IMR-90 (cell line): ENCODE data around the gene EAF2. TPM values are rescaled to one million over a fixed set of nuclear protein-coding genes. Genes with fewer than 3 reads are reported as not detected.

Experiments
- ATAC-seq: fragments of 200-7000 bp; cut with Tn5 transposase; 2 replicates; pipeline ENCODE4 v1.9.1; 2020; ENCODE audit warnings: low read depth, mild to moderate bottlenecking, moderate library complexity
- BruUV-seq: library from RNA; stranded (reverse); fragments of 400-500 nt; replicated peaks from 2 replicates; lab custom pipeline; 2021; lab: Mats Ljungman, UMichigan
- CTCF ChIA-PET: fragments of 300-600 bp; formaldehyde crosslinking; extraction: SDS; loops from one replicate; lab custom pipeline; 2021; ENCODE audit warnings: antibody characterized with exemption; lab: Yijun Ruan, JAX
- POLR2A ChIA-PET: fragments of 300-600 bp; sonication (Branson Sonifier 250); formaldehyde crosslinking; loops from one replicate; lab custom pipeline; 2022; ENCODE audit warnings: antibody characterized with exemption; ENCODE audit not compliant: unreplicated experiment; lab: Charles Lee
- DNase-seq: peaks from one replicate; pipeline ENCODE4 v3.0.0; 2013
- H2AFZ ChIP-seq: replicated peaks from 2 replicates; pipeline ENCODE3; 2013; ENCODE audit warnings: low read length, mild to moderate bottlenecking; ENCODE audit not compliant: poor library complexity
- H2AK5ac ChIP-seq: 2 replicates; pipeline ENCODE4 v1.6.1; 2013; ENCODE audit warnings: low read depth, low read length, inconsistent platforms
- H2AK9ac ChIP-seq: replicated peaks from 2 replicates; pipeline ENCODE3; 2013; ENCODE audit warnings: mild to moderate bottlenecking, low read depth, low read length, moderate library complexity; ENCODE audit not compliant: poor library complexity
- H2BK120ac ChIP-seq: 2 replicates; pipeline ENCODE4 v1.6.1; 2013; ENCODE audit warnings: low read depth, low read length, inconsistent platforms
- H2BK15ac ChIP-seq: 3 replicates; pipeline ENCODE4 v1.6.1; 2013; ENCODE audit warnings: low read depth, low read length, inconsistent platforms
- H2BK20ac ChIP-seq: 2 replicates; pipeline ENCODE4 v1.6.1; 2013; ENCODE audit warnings: low read depth, mild to moderate bottlenecking, inconsistent platforms, low read length, moderate library complexity
- H2BK5ac ChIP-seq: 2 replicates; pipeline ENCODE4 v1.6.1; 2013; ENCODE audit warnings: mild to moderate bottlenecking, low read depth, low read length, inconsistent platforms; ENCODE audit not compliant: poor library complexity, severe bottlenecking
- H3K14ac ChIP-seq: replicated peaks from 2 replicates; pipeline ENCODE4 v1.6.1; 2013; ENCODE audit warnings: low read depth, low read length, inconsistent platforms
- H3K18ac ChIP-seq: 2 replicates; pipeline ENCODE4 v1.6.1; 2013; ENCODE audit warnings: low read depth, low read length, control low read depth
- H3K23ac ChIP-seq: 2 replicates; pipeline ENCODE4 v1.6.1; 2013; ENCODE audit warnings: low read depth, low read length, inconsistent platforms
- H3K27ac ChIP-seq: 2 replicates; pipeline ENCODE4 v1.5.1; 2013; ENCODE audit warnings: mild to moderate bottlenecking, control low read depth, low read length; ENCODE audit not compliant: insufficient read depth
- H3K27me3 ChIP-seq: 2 replicates; pipeline ENCODE4 v1.6.1; 2013; ENCODE audit warnings: low read length; ENCODE audit not compliant: control insufficient read depth, insufficient read depth
- H3K36me3 ChIP-seq: 2 replicates; pipeline ENCODE4 v1.6.1; 2013; ENCODE audit warnings: low read length, mixed read lengths; ENCODE audit not compliant: control insufficient read depth, insufficient read depth
- H3K4ac ChIP-seq: 2 replicates; pipeline ENCODE4 v1.6.1; 2013; ENCODE audit warnings: low read depth, low read length, inconsistent platforms
- H3K4me1 ChIP-seq: 2 replicates; pipeline ENCODE4 v1.6.1; 2013; ENCODE audit warnings: low read length, mixed read lengths; ENCODE audit not compliant: control insufficient read depth, insufficient read depth
- H3K4me2 ChIP-seq: 2 replicates; pipeline ENCODE4 v1.6.1; 2013; ENCODE audit warnings: low read depth, mild to moderate bottlenecking, control low read depth, low read length, moderate library complexity
- H3K4me3 ChIP-seq: 2 replicates; pipeline ENCODE4 v1.5.1; 2013; ENCODE audit warnings: low read depth, mild to moderate bottlenecking, control low read depth, low read length, moderate library complexity; ENCODE audit not compliant: insufficient read depth
- H3K56ac ChIP-seq: 2 replicates; pipeline ENCODE4 v1.6.1; 2013; ENCODE audit warnings: low read length, inconsistent platforms; ENCODE audit not compliant: insufficient read depth; ENCODE audit errors: extremely low read depth
- H3K79me1 ChIP-seq, 2 experiments: 2 replicates each; pipeline ENCODE4 v1.6.1; 2013; ENCODE audit warnings: low read length in 2 of 2, inconsistent platforms in 1 of 2, low read depth in 1 of 2
- H3K9ac ChIP-seq: 2 replicates; pipeline ENCODE4 v1.6.1; 2013; ENCODE audit warnings: low read depth, low read length, control low read depth
- H3K9me1 ChIP-seq: 2 replicates; pipeline ENCODE4 v1.6.1; 2013; ENCODE audit warnings: low read length, inconsistent platforms; ENCODE audit not compliant: insufficient read depth
- H3K9me3 ChIP-seq: 2 replicates; pipeline ENCODE4 v1.6.1; 2013; ENCODE audit warnings: low read length; ENCODE audit not compliant: control insufficient read depth, insufficient read depth
- H4K20me1 ChIP-seq: 2 replicates; pipeline ENCODE4 v1.6.1; 2013; ENCODE audit warnings: low read length, inconsistent platforms; ENCODE audit not compliant: insufficient read depth
- H4K5ac ChIP-seq: 2 replicates; pipeline ENCODE4 v1.6.1; 2013; ENCODE audit warnings: mild to moderate bottlenecking, low read depth, low read length, control low read depth
- H4K8ac ChIP-seq, 2 experiments: 2 replicates each; pipeline ENCODE4 v1.6.1; 2013; ENCODE audit warnings: low read depth in 2 of 2, low read length in 2 of 2, control low read depth in 1 of 2, inconsistent platforms in 1 of 2
- H4K91ac ChIP-seq: 2 replicates; pipeline ENCODE4 v1.6.1; 2013; ENCODE audit warnings: low read depth, low read length, inconsistent platforms; ENCODE audit not compliant: insufficient read depth
- CEBPB ChIP-seq: IDR thresholded peaks from 2 replicates; pipeline ENCODE4 v1.6.1; 2012; ENCODE audit warnings: low read depth, low read length, improper control_type of control experiment
- CTCF ChIP-seq: conservative IDR thresholded peaks from 2 replicates; pipeline ENCODE4 v1.5.1; 2012; ENCODE audit warnings: mild to moderate bottlenecking, low read depth, low read length, improper control_type of control experiment
- RAD21 ChIP-seq: IDR thresholded peaks from 2 replicates; pipeline ENCODE4 v1.6.1; 2012; ENCODE audit warnings: low read length, improper control_type of control experiment
- USF2 ChIP-seq: fragments of 150-350 bp; IDR thresholded peaks from 2 replicates; pipeline ENCODE4 v1.6.1; 2017; ENCODE audit warnings: mild to moderate bottlenecking, antibody characterized with exemption, low read length, low read depth
- WGBS, 2 experiments: methylation state at CpG; one replicate each; pipeline versions ENCODE4 v1.1.5 to v1.1.7; 2013; ENCODE audit warnings: missing lambda C conversion rate in 2 of 2; ENCODE audit not compliant: insufficient read length in 1 of 2; ENCODE audit errors: extremely low coverage in 2 of 2; 5-methylcytosine and 5-hydroxymethylcytosine counted together
- dilution Hi-C: fragments of 300-500 bp; cut with HindIII; formaldehyde crosslinking; loops from one replicate; pipeline ENCODE4 v1.14.3; 2018; ENCODE audit warnings: low sequenced_read_pairs; ENCODE audit not compliant: unreplicated experiment
- in situ Hi-C: fragments of 300-500 bp; cut with MboI; formaldehyde crosslinking; loops from 3 replicates; pipeline ENCODE4 v1.14.3; 2019; ENCODE audit warnings: low sequenced_read_pairs, inconsistent platforms, mixed read lengths
- intact Hi-C: fragments of 100-400 bp; cut with micrococcal nuclease; formaldehyde crosslinking; loops from 2 replicates; pipeline ENCODE4 v1.10.0; 2022
- polyA plus RNA-seq, 3 experiments: library from polyadenylated mRNA; depleted of rRNA; stranded (reverse); fragments of >200 nt; gene quantifications; 2 replicates each; pipeline ENCODE4 v1.2.3, GENCODE V29; 2012; ENCODE audit warnings: low replicate concordance in 1 of 3
- total RNA-seq: library from RNA; depleted of rRNA; stranded (reverse); fragments of >200 nt; gene quantifications from 2 replicates; pipeline ENCODE4 v1.2.3, GENCODE V29; 2012

The EAF2 gene
- total and polyA plus RNA-seq, 2 of the 4 experiments (the other 2 are of a cell fraction), result 2.2 to 2.3 TPM

GRCh38 chr3:121883507-121883906 is 48.5 kb downstream of the EAF2 start:
- Histone ChIP-seq H2BK20ac (no peak overlapping the region), H3K36me3 (no peaks in the 10 kb centered on the region), H3K9me3 (no peaks in the 10 kb centered on the region), H3K9ac (no peak overlapping the region), H4K20me1 (no peaks in the 10 kb centered on the region), H2AFZ (no peak overlapping the region), H3K79me1 (no peaks in the 10 kb centered on the region), H2BK120ac (no peak overlapping the region), H2BK15ac (no peak overlapping the region), H4K91ac (no peak overlapping the region), H3K4me2 (no peak overlapping the region), H3K4ac (no peak overlapping the region), H3K4me3 (no peak overlapping the region), H3K27ac (no peak overlapping the region), H3K9me1 (no peaks in the 10 kb centered on the region), H3K18ac (no peak overlapping the region), H3K56ac (no peak overlapping the region), H2AK9ac (no peak overlapping the region), H3K27me3 (no peaks in the 10 kb centered on the region), H3K4me1 (no peaks in the 10 kb centered on the region), H3K14ac (no peak overlapping the region), H4K8ac (no peak overlapping the region), H2BK5ac (no peak overlapping the region), H4K5ac (no peak overlapping the region), H2AK5ac (no peak overlapping the region), H3K23ac (no peak overlapping the region)
- in situ Hi-C loops, result no loop called here
- ATAC-seq (peak; percentile 48; the same call in 1 of the 2 replicates), DNase-seq (peak; percentile 8)
- intact Hi-C loops, result no loop called here
- no CpG with 5 or more reads among the region's 1 CpG for WGBS, 2 experiments
- POLR2A ChIA-PET, result no interaction called here
- dilution Hi-C loops, result no loop called here
- CTCF ChIA-PET, result no interaction called here
- BruUV-seq, result no TSS peak
- TF ChIP-seq RAD21, result peak; percentile 32; the same call in 1 of the 2 replicates
- TF ChIP-seq CTCF, result peak; percentile 33; the same call in 1 of the 2 replicates
- peak; percentile 62 for TF ChIP-seq CEBPB
- TF ChIP-seq USF2, result no peak
